ENCODE data around the gene SNAP25.

The SNAP25 gene

DNA sequence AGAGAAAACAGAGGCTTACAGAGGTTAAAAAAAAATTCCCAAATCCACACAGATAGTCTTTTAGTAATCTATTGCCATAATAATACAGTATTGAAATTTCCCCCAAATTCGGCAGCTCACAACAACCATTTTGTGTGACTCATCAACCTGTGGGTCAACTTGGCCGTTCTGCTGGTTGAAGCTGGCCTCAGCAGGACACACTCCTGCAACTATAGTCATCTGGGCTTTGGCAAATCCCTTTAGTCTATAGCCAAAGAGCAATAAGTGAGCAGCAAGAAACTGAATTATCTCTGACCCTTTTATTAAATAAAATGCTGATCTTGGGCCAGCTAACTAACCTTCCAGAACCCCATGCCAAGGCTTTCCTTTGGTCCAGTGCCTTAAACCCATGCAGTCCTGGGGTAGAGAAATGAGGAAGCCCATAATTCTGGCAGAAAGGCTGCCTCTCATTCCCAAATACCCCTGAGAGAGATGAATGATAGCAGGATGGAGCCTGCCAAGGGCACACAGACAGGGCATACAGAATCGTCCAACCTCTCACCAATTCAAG, 17.2 kb upstream of the SNAP25 start:
- H3K36me3 ChIP-seq (ENCODE audit: insufficient read depth), result no peaks in the 10 kb centered on the region
- no peak overlapping the region for H2AFZ ChIP-seq (ENCODE audit: low read depth)
- no peak overlapping the region for H3K9ac ChIP-seq
- no peaks in the 10 kb centered on the region for H3K4me1 ChIP-seq (ENCODE audit: low read depth, poor library complexity, severe bottlenecking)
- no peak overlapping the region for H3K27ac ChIP-seq
- no peaks in the 10 kb centered on the region for H3K27me3 ChIP-seq (ENCODE audit: insufficient read depth, low read depth)
- no peaks in the 10 kb centered on the region for H3K79me2 ChIP-seq (ENCODE audit: insufficient read depth, low read depth)
- no peak overlapping the region for H3K4me3 ChIP-seq (IDR thresholded peaks at IDR 0.05; ENCODE audit: insufficient read depth, low read depth, low read length)
- no peaks in the 10 kb centered on the region for H4K20me1 ChIP-seq (ENCODE audit: insufficient read depth)
- H3K4me2 ChIP-seq, result no peak overlapping the region
- TF ChIP-seq, protein P1, sequence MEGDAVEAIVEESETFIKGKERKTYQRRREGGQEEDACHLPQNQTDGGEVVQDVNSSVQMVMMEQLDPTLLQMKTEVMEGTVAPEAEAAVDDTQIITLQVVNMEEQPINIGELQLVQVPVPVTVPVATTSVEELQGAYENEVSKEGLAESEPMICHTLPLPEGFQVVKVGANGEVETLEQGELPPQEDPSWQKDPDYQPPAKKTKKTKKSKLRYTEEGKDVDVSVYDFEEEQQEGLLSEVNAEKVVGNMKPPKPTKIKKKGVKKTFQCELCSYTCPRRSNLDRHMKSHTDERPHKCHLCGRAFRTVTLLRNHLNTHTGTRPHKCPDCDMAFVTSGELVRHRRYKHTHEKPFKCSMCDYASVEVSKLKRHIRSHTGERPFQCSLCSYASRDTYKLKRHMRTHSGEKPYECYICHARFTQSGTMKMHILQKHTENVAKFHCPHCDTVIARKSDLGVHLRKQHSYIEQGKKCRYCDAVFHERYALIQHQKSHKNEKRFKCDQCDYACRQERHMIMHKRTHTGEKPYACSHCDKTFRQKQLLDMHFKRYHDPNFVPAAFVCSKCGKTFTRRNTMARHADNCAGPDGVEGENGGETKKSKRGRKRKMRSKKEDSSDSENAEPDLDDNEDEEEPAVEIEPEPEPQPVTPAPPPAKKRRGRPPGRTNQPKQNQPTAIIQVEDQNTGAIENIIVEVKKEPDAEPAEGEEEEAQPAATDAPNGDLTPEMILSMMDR (conservative IDR thresholded peaks at IDR 0.05; ENCODE audit: low read depth, low read length), result no peak

DNA sequence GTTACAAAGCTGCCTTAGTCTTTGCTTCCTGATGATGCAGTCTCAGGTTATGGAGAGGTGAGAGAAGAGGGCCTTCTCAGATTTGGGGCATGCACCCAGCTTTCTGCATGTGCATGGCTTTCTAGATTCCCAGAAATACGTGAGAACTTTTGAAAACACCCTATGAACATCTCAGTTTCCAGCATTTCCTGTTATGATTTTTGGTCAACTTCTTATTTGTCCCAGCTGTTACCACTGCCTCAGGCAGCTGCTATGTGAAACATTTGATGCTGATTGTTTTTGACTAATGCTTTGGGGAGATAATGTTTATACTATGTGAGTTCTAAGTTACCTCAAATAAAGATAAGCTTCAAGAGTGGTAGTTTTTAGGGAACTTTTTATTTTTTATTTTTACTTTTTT, 9.5 kb upstream of the SNAP25 start:
- Histone ChIP-seq H3K4me1 (ENCODE audit: low read depth, poor library complexity, severe bottlenecking) (no peaks in the 10 kb centered on the region), H3K4me3 (IDR thresholded peaks at IDR 0.05; ENCODE audit: insufficient read depth, low read depth, low read length) (no peak overlapping the region), H4K20me1 (ENCODE audit: insufficient read depth) (no peaks in the 10 kb centered on the region), H3K4me2 (no peak overlapping the region), H2AFZ (ENCODE audit: low read depth) (no peak overlapping the region), H3K27ac (no peak overlapping the region), H3K27me3 (ENCODE audit: insufficient read depth, low read depth) (no peaks in the 10 kb centered on the region), H3K36me3 (ENCODE audit: insufficient read depth) (no peaks in the 10 kb centered on the region), H3K79me2 (ENCODE audit: insufficient read depth, low read depth) (no peaks in the 10 kb centered on the region), H3K9ac (no peak overlapping the region)
- TF ChIP-seq, protein P1 (conservative IDR thresholded peaks at IDR 0.05; ENCODE audit: low read depth, low read length), result no peak

DNA sequence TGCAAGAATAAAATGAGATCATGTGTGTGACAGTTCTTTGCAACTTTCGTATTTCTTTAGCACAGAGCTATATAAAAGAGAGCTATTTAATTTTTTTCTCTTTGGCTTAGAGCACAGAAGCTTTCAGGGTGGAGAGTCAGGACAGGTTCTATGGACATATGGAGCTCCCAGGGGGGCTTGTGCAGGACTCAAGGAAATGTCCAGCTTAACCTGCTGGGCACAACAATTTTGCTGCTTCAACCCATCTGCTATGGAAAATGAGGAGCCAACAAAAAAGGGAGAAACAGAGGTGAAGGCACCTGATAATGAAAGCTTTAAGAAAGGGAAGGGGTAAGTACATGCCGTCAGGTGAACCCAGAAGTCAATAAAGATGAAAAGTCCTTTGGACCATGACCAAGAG, 5.1 kb upstream of the SNAP25 start:
- H3K4me2 ChIP-seq, result no peak overlapping the region
- no peaks in the 10 kb centered on the region for H3K4me1 ChIP-seq (ENCODE audit: low read depth, poor library complexity, severe bottlenecking)
- TF ChIP-seq, protein P1 (conservative IDR thresholded peaks at IDR 0.05; ENCODE audit: low read depth, low read length), result no peak
- H3K9ac ChIP-seq, result no peak overlapping the region
- no peak overlapping the region for H3K4me3 ChIP-seq (IDR thresholded peaks at IDR 0.05; ENCODE audit: insufficient read depth, low read depth, low read length)
- H3K27ac ChIP-seq, result no peak overlapping the region
- no peaks in the 10 kb centered on the region for H3K36me3 ChIP-seq (ENCODE audit: insufficient read depth)
- no peak overlapping the region for H2AFZ ChIP-seq (ENCODE audit: low read depth)
- no peaks in the 10 kb centered on the region for H3K79me2 ChIP-seq (ENCODE audit: insufficient read depth, low read depth)
- no peaks in the 10 kb centered on the region for H4K20me1 ChIP-seq (ENCODE audit: insufficient read depth)
- H3K27me3 ChIP-seq (ENCODE audit: insufficient read depth, low read depth), result no peaks in the 10 kb centered on the region

DNA sequence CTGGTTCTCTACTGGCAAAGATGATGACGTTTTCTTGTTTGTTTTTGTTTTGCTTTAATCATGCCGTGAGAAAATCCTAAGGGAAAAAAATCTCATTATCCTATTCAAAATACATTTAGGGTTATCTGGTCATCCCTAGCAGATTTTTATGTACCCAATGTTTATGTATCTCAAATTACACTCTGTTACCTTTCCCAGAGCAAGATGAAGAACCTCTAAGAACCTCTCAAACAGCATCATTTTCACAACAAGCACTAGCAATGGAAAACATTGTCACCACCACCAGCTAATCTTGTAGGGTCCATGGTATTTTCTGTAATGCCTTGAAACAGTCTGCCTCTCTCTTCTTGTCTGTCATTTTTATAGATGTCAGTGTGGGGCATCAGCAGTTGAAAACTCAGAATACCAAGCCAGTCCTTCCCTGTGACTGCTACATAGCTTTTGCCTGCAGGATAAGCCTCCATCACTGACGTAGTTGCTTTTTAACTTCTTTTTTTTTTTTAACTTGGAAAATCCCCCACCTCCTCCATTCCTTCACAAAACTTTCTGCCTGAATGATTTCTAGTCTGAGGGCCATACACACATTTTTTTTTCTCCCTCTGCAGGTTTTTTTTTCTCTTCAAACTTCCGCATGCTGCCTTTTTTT, 2.4 kb upstream of the SNAP25 start:
- Histone ChIP-seq H3K27ac (no peak overlapping the region), H2AFZ (ENCODE audit: low read depth) (no peak overlapping the region), H3K27me3 (ENCODE audit: insufficient read depth, low read depth) (no peaks in the 10 kb centered on the region), H3K4me3 (IDR thresholded peaks at IDR 0.05; ENCODE audit: insufficient read depth, low read depth, low read length) (no peak overlapping the region), H3K36me3 (ENCODE audit: insufficient read depth) (no peaks in the 10 kb centered on the region), H3K9ac (no peak overlapping the region), H4K20me1 (ENCODE audit: insufficient read depth) (no peaks in the 10 kb centered on the region), H3K4me2 (no peak overlapping the region), H3K4me1 (ENCODE audit: low read depth, poor library complexity, severe bottlenecking) (no peaks in the 10 kb centered on the region), H3K79me2 (ENCODE audit: insufficient read depth, low read depth) (no peaks in the 10 kb centered on the region)
- TF ChIP-seq, protein P1 (conservative IDR thresholded peaks at IDR 0.05; ENCODE audit: low read depth, low read length), result no peak

Data from KMS-11 (cell line).